Right atrium auricular region (tissue), 2 donors: ENCODE measurements around the gene SUGP1. TPM values are rescaled to one million over a fixed set of nuclear protein-coding genes. Genes with fewer than 3 reads are reported as not detected.

ENCODE experiments used
- DNase-seq: peaks from one replicate; pipeline ENCODE4 v3.0.0-alpha.2; 2019; ENCODE audit warnings: low spot score
- H3K27ac ChIP-seq, 2 donors: fragments of 200-600 bp; sonication (generic); 1 replicate in 1 of 2; 2 replicates in 1 of 2; pipeline ENCODE4 v1.5.1; 2016 to 2019
- H3K27me3 ChIP-seq, 2 donors: fragments of 200-600 bp; sonication (generic); one replicate each; pipeline versions ENCODE4 v1.5.1 to v1.6.0; 2017 to 2019
- H3K36me3 ChIP-seq: fragments of 200-600 bp; sonication (generic); one replicate; pipeline ENCODE4 v1.5.1; 2016
- H3K4me1 ChIP-seq, 2 donors: fragments of 200-600 bp; sonication (generic); one replicate each; pipeline versions ENCODE4 v1.5.1 to v1.6.0; 2017 to 2019
- H3K4me3 ChIP-seq, 2 donors: fragments of 200-600 bp; sonication (generic); 1 replicate in 1 of 2; 2 replicates in 1 of 2; pipeline ENCODE4 v1.5.1; 2017 to 2019; ENCODE audit warnings: mild to moderate bottlenecking in 1 of 2, moderate library complexity in 1 of 2
- H3K9me3 ChIP-seq, 2 donors: fragments of 200-600 bp; sonication (generic); one replicate each; pipeline ENCODE4 v1.5.1; 2019
- CTCF ChIP-seq, 2 donors: fragments of 200-600 bp; sonication (generic); IDR thresholded peaks; one replicate each; pipeline ENCODE4 v1.5.1; 2019; ENCODE audit warnings: antibody characterized with exemption in 2 of 2
- total RNA-seq, 2 donors: library from RNA; depleted of rRNA; stranded (reverse); fragments of >200 nt; gene quantifications; one replicate each; pipeline ENCODE4 v1.1.0, GENCODE V29; 2016

Gene SUGP1
- total RNA-seq, 2 donors from 2014 or later, result 33.7 to 36.6 TPM

DNA sequence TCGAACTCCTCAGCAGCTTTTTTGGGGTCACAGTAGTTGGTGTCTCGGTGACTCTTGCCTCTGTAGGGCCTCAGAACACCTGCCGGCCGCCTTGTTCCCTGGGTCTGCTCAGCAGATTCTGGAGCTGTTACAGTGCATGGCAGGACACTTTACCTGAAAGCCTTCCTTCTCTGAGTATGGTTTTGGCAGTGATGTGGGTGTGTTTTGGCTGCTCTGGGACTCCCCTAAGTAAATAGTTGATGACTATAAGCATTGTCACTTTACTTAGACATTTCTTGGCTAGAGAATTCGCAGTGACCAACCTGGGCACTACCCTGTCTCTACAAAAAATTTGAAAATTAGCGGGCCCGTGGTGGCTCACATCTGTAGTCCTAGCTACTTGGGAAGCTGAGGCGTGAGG lies 7.4 kb upstream of the SUGP1 start:
- no peaks in the 10 kb centered on the region for H3K9me3 ChIP-seq
- H3K27me3 ChIP-seq, result no peaks in the 10 kb centered on the region
- no peak overlapping the region for H3K4me3 ChIP-seq
- TF ChIP-seq CTCF (IDR thresholded peaks at IDR 0.05), result no peak
- DNase-seq, result no peak
- H3K27ac ChIP-seq, result no peak overlapping the region
- H3K36me3 ChIP-seq, result peaks cover 49% of the 10 kb centered on the region
- H3K4me1 ChIP-seq, result peaks cover 0 to 18% of the 10 kb centered on the region in 2 donors

DNA sequence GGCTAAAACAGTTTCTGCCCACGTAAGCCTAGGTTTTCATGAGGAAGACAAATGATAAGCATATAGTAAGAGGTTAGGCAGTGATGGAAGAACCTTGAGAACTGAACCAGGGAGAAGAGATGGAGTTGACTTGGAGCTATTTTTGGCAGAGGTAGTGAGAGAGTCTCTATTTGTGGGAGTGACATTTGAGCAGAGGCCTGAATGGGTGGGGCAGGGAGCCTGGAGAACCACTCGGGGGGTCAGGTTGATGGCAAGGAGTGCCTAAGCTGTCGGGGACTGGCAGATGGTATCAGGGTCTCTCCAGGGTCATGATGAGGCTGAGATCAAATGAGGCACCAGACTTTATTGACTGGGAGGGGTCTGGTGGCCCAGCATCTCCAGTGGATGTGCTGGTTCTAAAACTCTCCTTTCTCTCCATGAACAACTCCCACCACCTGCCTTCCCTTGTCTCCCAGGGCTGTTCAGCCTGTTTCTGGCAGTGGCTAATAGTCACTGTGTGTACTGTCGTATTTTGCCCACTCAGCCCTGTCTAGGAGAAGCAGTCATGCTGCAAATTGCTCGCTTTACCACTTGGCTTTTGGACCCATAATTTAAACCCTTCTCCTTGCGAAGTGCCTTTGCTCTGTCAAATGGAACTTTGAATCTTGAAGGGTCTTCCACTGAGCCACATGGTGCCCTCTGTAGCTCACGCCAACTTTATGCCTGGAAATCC lies 3.9 kb upstream of the SUGP1 start:
- DNase-seq, result no peak
- Histone ChIP-seq H3K9me3 (no peaks in the 10 kb centered on the region), H3K36me3 (peaks cover 27% of the 10 kb centered on the region), H3K27me3 (no peaks in the 10 kb centered on the region), H3K27ac (no peak overlapping the region), H3K4me3 (no peak overlapping the region), H3K4me1 (peaks cover 0 to 38% of the 10 kb centered on the region in 2 donors)
- no peak for TF ChIP-seq CTCF (IDR thresholded peaks at IDR 0.05)

GRCh38 chr19:19321141-19321577 lies 850 bp upstream of the SUGP1 start:
- H3K4me3 ChIP-seq, result peak overlapping the region; percentile 88 to 97
- H3K27me3 ChIP-seq, result no peaks in the 10 kb centered on the region
- no peak for TF ChIP-seq CTCF (IDR thresholded peaks at IDR 0.05)
- no peak for DNase-seq
- peaks cover 0 to 44% of the 10 kb centered on the region in 2 donors for H3K4me1 ChIP-seq
- peak overlapping the region; percentile 84 to 90 for H3K27ac ChIP-seq
- no peaks in the 10 kb centered on the region for H3K9me3 ChIP-seq
- H3K36me3 ChIP-seq, result peaks cover 16% of the 10 kb centered on the region

GRCh38 chr19:19319732-19320360 lies 463 bp downstream of the SUGP1 start:
- no peaks in the 10 kb centered on the region for H3K9me3 ChIP-seq
- no peaks in the 10 kb centered on the region for H3K27me3 ChIP-seq
- DNase-seq, result no peak
- peak overlapping the region; percentile 88 to 97 for H3K4me3 ChIP-seq
- H3K27ac ChIP-seq, result peak overlapping the region; percentile 84 to 90
- TF ChIP-seq CTCF (IDR thresholded peaks at IDR 0.05), result no peak
- H3K36me3 ChIP-seq, result peaks cover 23% of the 10 kb centered on the region
- H3K4me1 ChIP-seq, result peaks cover 0 to 44% of the 10 kb centered on the region in 2 donors

GRCh38 chr19:19316082-19316481 lies 4.2 kb downstream of the SUGP1 start:
- Histone ChIP-seq H3K9me3 (no peaks in the 10 kb centered on the region), H3K27ac (no peak overlapping the region)

More at GRCh38 chr19:19316082-19316481, 4.2 kb downstream of the SUGP1 start:
- DNase-seq, result no peak
- H3K4me1 ChIP-seq, result peaks cover 0 to 14% of the 10 kb centered on the region in 2 donors
- no peak for TF ChIP-seq CTCF (IDR thresholded peaks at IDR 0.05)
- no peaks in the 10 kb centered on the region for H3K27me3 ChIP-seq
- no peak overlapping the region for H3K4me3 ChIP-seq
- peaks cover 27% of the 10 kb centered on the region for H3K36me3 ChIP-seq
